Glutamatergic neuron (in vitro differentiated cells): ENCODE results near the gene MIA2. TPM values are rescaled to one million over a fixed set of nuclear protein-coding genes. Genes with fewer than 3 reads are reported as not detected.

ENCODE experiments used
- DNase-seq: peaks from one replicate; pipeline ENCODE4 v3.0.0; 2022
- H3K27ac Mint-ChIP-seq: one replicate; pipeline ENCODE4 v1.8.0; 2020; ENCODE audit warnings: mild to moderate bottlenecking, mixed read lengths, inconsistent platforms; ENCODE audit not compliant: unreplicated experiment
- H3K27me3 Mint-ChIP-seq: one replicate; pipeline ENCODE4 v1.8.0; 2020; ENCODE audit warnings: mild to moderate bottlenecking, moderate library complexity, mixed read lengths, inconsistent platforms; ENCODE audit not compliant: unreplicated experiment
- H3K36me3 Mint-ChIP-seq: one replicate; pipeline ENCODE4 v1.8.0; 2020; ENCODE audit warnings: mild to moderate bottlenecking, mixed read lengths, inconsistent platforms; ENCODE audit not compliant: unreplicated experiment
- H3K4me1 Mint-ChIP-seq: one replicate; pipeline ENCODE4 v1.8.0; 2020; ENCODE audit warnings: mild to moderate bottlenecking, low read depth, mixed read lengths, inconsistent platforms; ENCODE audit not compliant: unreplicated experiment
- H3K4me3 Mint-ChIP-seq: one replicate; pipeline ENCODE4 v1.8.0; 2020; ENCODE audit warnings: mild to moderate bottlenecking, mixed read lengths, inconsistent platforms; ENCODE audit not compliant: unreplicated experiment
- H3K9me3 Mint-ChIP-seq: one replicate; pipeline ENCODE4 v1.8.0; 2020; ENCODE audit warnings: mild to moderate bottlenecking, moderate library complexity, mixed read lengths, inconsistent platforms; ENCODE audit not compliant: unreplicated experiment
- total RNA-seq: library from RNA; stranded (reverse); fragmentation: NEBNext Ultra II Directional; extraction: Animal tissue kit (Norgen Biotek cat#: 25700); gene quantifications from one replicate; pipeline ENCODE4 v1.2.1, GENCODE V29; 2021; ENCODE audit not compliant: unreplicated experiment
- TF ChIP-seq, protein P1 (sequence below): fragments of 200-600 bp; sonication (generic); IDR thresholded peaks from one replicate; pipeline ENCODE4 v1.5.0; 2021; ENCODE audit not compliant: partially characterized antibody, unreplicated experiment

The MIA2 gene
- total RNA-seq, 1 donor from 2014 or later = 9.7 TPM

DNA sequence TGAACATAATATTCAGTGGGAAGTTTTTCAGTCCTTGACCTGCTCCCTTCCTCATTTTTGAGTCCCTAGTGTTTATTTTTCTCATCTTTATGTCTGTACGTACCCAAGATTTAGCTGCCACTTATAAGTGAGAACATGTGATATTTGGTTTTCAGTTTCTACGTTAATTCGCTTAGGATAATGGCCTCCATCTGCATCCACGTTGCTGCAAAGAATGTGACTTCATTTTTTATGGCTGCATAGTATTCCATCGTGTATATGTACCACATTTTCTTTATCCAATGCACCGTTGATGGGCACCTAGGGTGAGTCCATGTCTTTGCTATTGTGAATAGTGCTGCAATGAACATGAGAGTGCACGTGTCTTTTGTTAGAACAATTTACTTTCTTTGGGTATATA lies 30.3 kb downstream of the MIA2 start:
- no peak overlapping the region for H3K27ac Mint-ChIP-seq
- no peak for DNase-seq
- peaks cover 6% of the 10 kb centered on the region for H3K27me3 Mint-ChIP-seq
- no peaks in the 10 kb centered on the region for H3K36me3 Mint-ChIP-seq
- H3K4me1 Mint-ChIP-seq = peaks cover 16% of the 10 kb centered on the region
- no peak overlapping the region for H3K4me3 Mint-ChIP-seq
- TF ChIP-seq, protein P1, sequence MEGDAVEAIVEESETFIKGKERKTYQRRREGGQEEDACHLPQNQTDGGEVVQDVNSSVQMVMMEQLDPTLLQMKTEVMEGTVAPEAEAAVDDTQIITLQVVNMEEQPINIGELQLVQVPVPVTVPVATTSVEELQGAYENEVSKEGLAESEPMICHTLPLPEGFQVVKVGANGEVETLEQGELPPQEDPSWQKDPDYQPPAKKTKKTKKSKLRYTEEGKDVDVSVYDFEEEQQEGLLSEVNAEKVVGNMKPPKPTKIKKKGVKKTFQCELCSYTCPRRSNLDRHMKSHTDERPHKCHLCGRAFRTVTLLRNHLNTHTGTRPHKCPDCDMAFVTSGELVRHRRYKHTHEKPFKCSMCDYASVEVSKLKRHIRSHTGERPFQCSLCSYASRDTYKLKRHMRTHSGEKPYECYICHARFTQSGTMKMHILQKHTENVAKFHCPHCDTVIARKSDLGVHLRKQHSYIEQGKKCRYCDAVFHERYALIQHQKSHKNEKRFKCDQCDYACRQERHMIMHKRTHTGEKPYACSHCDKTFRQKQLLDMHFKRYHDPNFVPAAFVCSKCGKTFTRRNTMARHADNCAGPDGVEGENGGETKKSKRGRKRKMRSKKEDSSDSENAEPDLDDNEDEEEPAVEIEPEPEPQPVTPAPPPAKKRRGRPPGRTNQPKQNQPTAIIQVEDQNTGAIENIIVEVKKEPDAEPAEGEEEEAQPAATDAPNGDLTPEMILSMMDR = no peak
- H3K9me3 Mint-ChIP-seq = peaks cover 14% of the 10 kb centered on the region

DNA sequence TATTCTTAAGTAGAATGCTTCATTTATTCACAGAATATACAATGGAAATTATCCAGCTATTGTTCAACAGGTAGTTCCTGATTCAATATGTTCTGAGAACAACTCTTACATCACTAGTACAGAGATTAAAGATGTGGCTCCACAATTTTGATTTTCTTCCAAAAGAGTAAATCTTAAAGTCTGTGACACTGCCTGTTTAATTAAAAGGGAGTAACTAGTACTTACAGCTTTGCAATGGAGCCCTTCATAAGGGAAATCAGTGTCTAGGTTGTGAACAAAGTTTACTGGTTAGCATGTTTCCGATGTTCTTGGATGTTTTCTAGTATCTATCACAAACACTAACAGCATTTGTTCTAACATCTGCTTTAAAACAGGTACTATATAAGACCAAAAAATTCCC lies 30.8 kb downstream of the MIA2 start:
- TF ChIP-seq, protein P1 = no peak
- peaks cover 16% of the 10 kb centered on the region for H3K4me1 Mint-ChIP-seq
- DNase-seq = no peak
- H3K27ac Mint-ChIP-seq = no peak overlapping the region
- H3K27me3 Mint-ChIP-seq = peaks cover 6% of the 10 kb centered on the region
- peaks cover 14% of the 10 kb centered on the region for H3K9me3 Mint-ChIP-seq
- no peak overlapping the region for H3K4me3 Mint-ChIP-seq
- no peaks in the 10 kb centered on the region for H3K36me3 Mint-ChIP-seq

DNA sequence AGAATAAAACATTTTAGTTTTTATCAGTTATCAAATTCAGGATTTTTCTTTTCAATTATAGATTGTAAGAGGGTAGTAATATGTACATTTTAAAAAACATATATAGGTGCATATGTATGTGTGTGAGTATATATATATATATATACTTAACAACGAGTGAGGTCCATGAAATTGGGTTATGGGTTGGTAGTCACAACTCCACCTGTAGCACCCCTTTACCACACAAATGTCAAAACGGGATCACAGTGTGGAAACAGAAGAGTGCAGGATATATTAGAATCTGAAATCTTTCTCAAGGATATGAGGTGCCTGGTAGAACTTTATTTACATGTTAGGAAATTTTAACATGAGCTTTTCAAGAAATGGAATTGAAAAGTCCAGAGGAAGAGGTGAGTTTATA lies 31.3 kb downstream of the MIA2 start:
- peaks cover 14% of the 10 kb centered on the region for H3K9me3 Mint-ChIP-seq
- H3K36me3 Mint-ChIP-seq = no peaks in the 10 kb centered on the region
- peaks cover 6% of the 10 kb centered on the region for H3K27me3 Mint-ChIP-seq
- H3K4me3 Mint-ChIP-seq = peak overlapping the region; percentile 61
- H3K4me1 Mint-ChIP-seq = peaks cover 16% of the 10 kb centered on the region
- TF ChIP-seq, protein P1 = no peak
- DNase-seq = no peak
- no peak overlapping the region for H3K27ac Mint-ChIP-seq

DNA sequence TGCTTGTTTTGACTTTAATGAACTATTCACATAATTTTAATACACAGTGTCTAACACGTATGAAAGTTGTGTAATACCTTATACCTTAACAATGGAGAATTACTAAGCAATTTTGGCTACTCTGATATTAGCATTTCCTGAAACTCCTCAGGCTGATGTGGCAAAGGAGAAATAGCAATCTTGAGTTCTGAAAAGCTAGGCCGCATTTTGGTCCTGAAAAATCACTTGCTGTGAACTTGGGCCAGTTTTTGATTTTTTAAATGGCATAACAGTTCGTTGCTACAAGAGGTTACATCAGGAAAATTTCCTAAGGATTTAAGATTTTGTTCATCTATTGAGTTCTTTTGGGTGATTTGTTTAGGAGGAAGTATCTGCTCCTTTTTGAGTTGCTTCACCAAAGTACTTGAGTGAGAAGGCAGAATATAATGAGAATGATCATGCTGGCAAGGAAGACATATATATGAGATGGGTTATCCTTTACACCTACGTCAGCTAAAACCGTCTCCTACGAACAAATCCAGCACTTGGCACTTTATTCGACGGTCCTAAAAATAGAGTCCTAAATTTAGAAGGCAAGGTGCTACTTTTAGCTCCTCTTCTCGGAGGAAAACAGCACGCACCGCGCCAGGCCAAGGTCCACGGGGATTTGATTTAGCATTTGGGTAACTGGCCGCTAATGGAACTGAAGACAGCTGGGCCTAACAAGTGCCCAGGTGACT lies 32.2 kb downstream of the MIA2 start:
- peaks cover under 1% of the 10 kb centered on the region for H3K36me3 Mint-ChIP-seq
- no peak for DNase-seq
- peaks cover 16% of the 10 kb centered on the region for H3K4me1 Mint-ChIP-seq
- peak overlapping the region; percentile 86 for H3K27ac Mint-ChIP-seq
- peaks cover 14% of the 10 kb centered on the region for H3K9me3 Mint-ChIP-seq
- TF ChIP-seq, protein P1 = no peak
- peak overlapping the region; percentile 87 for H3K4me3 Mint-ChIP-seq
- H3K27me3 Mint-ChIP-seq = peaks cover 6% of the 10 kb centered on the region

DNA sequence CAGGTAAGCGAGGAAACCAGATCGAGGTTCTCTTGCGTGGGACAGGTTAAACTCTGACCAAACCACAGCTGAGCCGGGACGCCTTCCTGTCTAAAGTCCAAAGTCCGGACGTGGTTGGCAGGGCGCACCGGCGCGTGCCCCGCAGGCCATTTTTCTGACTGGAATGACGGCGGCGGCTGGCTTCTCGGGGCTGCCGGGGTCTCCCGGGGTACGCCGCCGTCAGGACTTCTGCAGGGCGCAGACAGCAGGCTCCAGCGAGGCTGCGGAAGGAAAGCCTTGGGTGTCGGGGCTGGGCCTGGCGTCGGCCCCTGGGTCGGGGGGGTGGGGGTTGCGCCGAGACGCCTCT lies 32.8 kb downstream of the MIA2 start:
- no peak for DNase-seq
- H3K36me3 Mint-ChIP-seq = peaks cover 6% of the 10 kb centered on the region

More for the DNA sequence above, 32.8 kb downstream of the MIA2 start:
- Mint-ChIP-seq H3K4me1 (peaks cover 16% of the 10 kb centered on the region), H3K9me3 (peaks cover 14% of the 10 kb centered on the region), H3K27me3 (peaks cover 6% of the 10 kb centered on the region), H3K27ac (peak overlapping the region; percentile 86), H3K4me3 (peak overlapping the region; percentile 87)
- TF ChIP-seq, protein P1 = no peak
